Neural crest cell (in vitro differentiated cells): ENCODE measurements around the gene CAPN8. TPM values are rescaled to one million over a fixed set of nuclear protein-coding genes. Genes with fewer than 3 reads are reported as not detected.
A peak's percentile ranks its signal among the peaks of the same experiment; 100 is the strongest.

Source experiments
- DNase-seq: peaks from one replicate; pipeline ENCODE4 v3.0.0; 2021; ENCODE audit warnings: low read depth, mixed read lengths, low spot score
- H3K27ac Mint-ChIP-seq: one replicate; pipeline ENCODE4 v1.8.0; 2021; ENCODE audit warnings: mild to moderate bottlenecking, mixed read lengths; ENCODE audit not compliant: unreplicated experiment
- H3K27me3 Mint-ChIP-seq: 2 replicates; pipeline ENCODE4 v1.8.0; 2021; ENCODE audit warnings: low read depth, mild to moderate bottlenecking, mixed read lengths
- H3K36me3 Mint-ChIP-seq: 2 replicates; pipeline ENCODE4 v1.8.0; 2021; ENCODE audit warnings: low read depth, mild to moderate bottlenecking, mixed read lengths
- H3K4me1 Mint-ChIP-seq: 2 replicates; pipeline ENCODE4 v1.8.0; 2021; ENCODE audit warnings: mixed read lengths
- H3K4me3 Mint-ChIP-seq: one replicate; pipeline ENCODE4 v1.8.0; 2021; ENCODE audit warnings: mild to moderate bottlenecking, mixed read lengths
- H3K9me3 Mint-ChIP-seq: 2 replicates; pipeline ENCODE4 v1.8.0; 2021; ENCODE audit warnings: mixed read lengths
- CTCF ChIP-seq: fragments of 200-600 bp; sonication (generic); conservative IDR thresholded peaks from 2 replicates; pipeline ENCODE4 v1.5.0; 2021; ENCODE audit warnings: antibody characterized with exemption, mild to moderate bottlenecking
- long read RNA-seq: library from polyadenylated mRNA; unstranded; transcript quantifications from one replicate; pipeline ENCODE4 v2.0.0, GENCODE V29; 2020
- total RNA-seq: library from RNA; stranded (reverse); gene quantifications from 2 replicates; pipeline ENCODE4 v1.2.1, GENCODE V29; 2021

CAPN8 gene
- total RNA-seq, result not detected in 2 replicates
- long read RNA-seq, result 0 reads

- Mint-ChIP-seq H3K4me3 (no peak within 1 kb of the TSS), H3K9me3 (peaks cover 2% of the 10 kb centered on the region), H3K27me3 (peaks cover 9% of the 10 kb centered on the region), H3K36me3 (no peaks in the 10 kb centered on the region), H3K4me1 (no peaks in the 10 kb centered on the region), H3K27ac (no peak within 1 kb of the TSS)
- no peak for TF ChIP-seq CTCF
- no peak for DNase-seq
These were observed at the start of gene CAPN8 for GRCh38 chr1:223665592-223666312. CAPN8 (minus strand) TSS chr1:223665701; CDS start chr1:223665646, 55 bp downstream.

- H3K4me1 Mint-ChIP-seq, result peaks cover 17% of the 10 kb centered on the region
- no peak for TF ChIP-seq CTCF
- no peaks in the 10 kb centered on the region for H3K9me3 Mint-ChIP-seq
- no peaks in the 10 kb centered on the region for H3K36me3 Mint-ChIP-seq
- H3K4me3 Mint-ChIP-seq, result peak overlapping the region; percentile 45
- no peaks in the 10 kb centered on the region for H3K27me3 Mint-ChIP-seq
- no peak for DNase-seq
- no peak overlapping the region for H3K27ac Mint-ChIP-seq
These were observed 49.5 kb upstream of the CAPN8 start for GRCh38 chr1:223714849-223715603.

- no peaks in the 10 kb centered on the region for H3K36me3 Mint-ChIP-seq
- no peak for TF ChIP-seq CTCF
- H3K9me3 Mint-ChIP-seq, result no peaks in the 10 kb centered on the region
- no peak for DNase-seq
- H3K4me3 Mint-ChIP-seq, result peak overlapping the region; percentile 96
- H3K27ac Mint-ChIP-seq, result no peak overlapping the region
- H3K27me3 Mint-ChIP-seq, result no peaks in the 10 kb centered on the region
- peaks cover 17% of the 10 kb centered on the region for H3K4me1 Mint-ChIP-seq
These were observed 48.9 kb upstream of the CAPN8 start for GRCh38 chr1:223714421-223714724.

- Mint-ChIP-seq H3K36me3 (no peaks in the 10 kb centered on the region), H3K27me3 (no peaks in the 10 kb centered on the region), H3K4me3 (peak overlapping the region; percentile 96), H3K9me3 (no peaks in the 10 kb centered on the region), H3K4me1 (peaks cover 17% of the 10 kb centered on the region), H3K27ac (peak overlapping the region; percentile 96)
- TF ChIP-seq CTCF, result no peak
- DNase-seq, result no peak
These were observed 48.3 kb upstream of the CAPN8 start for GRCh38 chr1:223713546-223714420.

GRCh38 chr1:223712850-223713474 is 47.5 kb upstream of the CAPN8 start:
- H3K36me3 Mint-ChIP-seq, result no peaks in the 10 kb centered on the region
- H3K4me1 Mint-ChIP-seq, result peaks cover 20% of the 10 kb centered on the region
- H3K27ac Mint-ChIP-seq, result peak overlapping the region; percentile 96
- TF ChIP-seq CTCF, result no peak
- no peaks in the 10 kb centered on the region for H3K27me3 Mint-ChIP-seq
- peak overlapping the region; percentile 96 for H3K4me3 Mint-ChIP-seq
- no peak for DNase-seq
- no peaks in the 10 kb centered on the region for H3K9me3 Mint-ChIP-seq
